Fibroblast of peridontal ligament (primary cell): ENCODE measurements around the gene CFTR.
A peak's percentile ranks its signal among the peaks of the same experiment; 100 is the strongest.
"Not testable (repeated sequence)": the region's sequence is repeated elsewhere in the genome, so short reads cannot be mapped to it uniquely, and the experiment has no call there.

ENCODE experiments used
- DNase-seq: peaks from one replicate; pipeline ENCODE4 v3.0.0-alpha.2; 2010; ENCODE audit errors: extremely low read depth

CFTR gene

GRCh38 chr7:117686311-117686935 lies 206.6 kb downstream of the CFTR start:
- no peak for DNase-seq

- DNase-seq = no peak
Measured at GRCh38 chr7:117688126-117688525, 208.3 kb downstream of the CFTR start.

- DNase-seq = no peak
Measured at GRCh38 chr7:117689406-117689805, 209.6 kb downstream of the CFTR start.

- no peak for DNase-seq
Measured at GRCh38 chr7:117690147-117690546, 210.3 kb downstream of the CFTR start.

- no peak for DNase-seq
Measured at GRCh38 chr7:117692338-117692737, 212.5 kb downstream of the CFTR start.

- no peak for DNase-seq
Measured at GRCh38 chr7:117698018-117698417, 218.2 kb downstream of the CFTR start.

GRCh38 chr7:117704063-117704462 lies 224.2 kb downstream of the CFTR start:
- no peak for DNase-seq

GRCh38 chr7:117705630-117706029 lies 225.8 kb downstream of the CFTR start:
- DNase-seq = no peak

- DNase-seq = no peak
Measured at GRCh38 chr7:117706210-117706609, 226.4 kb downstream of the CFTR start.

GRCh38 chr7:117707080-117707479 lies 227.3 kb downstream of the CFTR start:
- DNase-seq = no peak

- not testable (repeated sequence) for DNase-seq
Measured at GRCh38 chr7:117708173-117708572, 228.3 kb downstream of the CFTR start.

GRCh38 chr7:117711556-117711955 lies 231.7 kb downstream of the CFTR start:
- DNase-seq = no peak

GRCh38 chr7:117715784-117716445 lies 236.1 kb downstream of the CFTR start:
- peak; percentile 75 for DNase-seq

- DNase-seq = no peak
Measured at GRCh38 chr7:117716707-117717299, 237.0 kb downstream of the CFTR start.

- peak; percentile 8 for DNase-seq
Measured at GRCh38 chr7:117717357-117717756, 237.5 kb downstream of the CFTR start.
